Measurements from ENCODE around the gene CLMN. TPM values are rescaled to one million over a fixed set of nuclear protein-coding genes. Genes with fewer than 3 reads are reported as not detected.

Gene CLMN
- total RNA-seq, 3 donors from 2014 or later (not counting 1 experiment from before 2014, with no cell fraction given), result 0.80 to 2.0 (median 1.8) TPM

DNA sequence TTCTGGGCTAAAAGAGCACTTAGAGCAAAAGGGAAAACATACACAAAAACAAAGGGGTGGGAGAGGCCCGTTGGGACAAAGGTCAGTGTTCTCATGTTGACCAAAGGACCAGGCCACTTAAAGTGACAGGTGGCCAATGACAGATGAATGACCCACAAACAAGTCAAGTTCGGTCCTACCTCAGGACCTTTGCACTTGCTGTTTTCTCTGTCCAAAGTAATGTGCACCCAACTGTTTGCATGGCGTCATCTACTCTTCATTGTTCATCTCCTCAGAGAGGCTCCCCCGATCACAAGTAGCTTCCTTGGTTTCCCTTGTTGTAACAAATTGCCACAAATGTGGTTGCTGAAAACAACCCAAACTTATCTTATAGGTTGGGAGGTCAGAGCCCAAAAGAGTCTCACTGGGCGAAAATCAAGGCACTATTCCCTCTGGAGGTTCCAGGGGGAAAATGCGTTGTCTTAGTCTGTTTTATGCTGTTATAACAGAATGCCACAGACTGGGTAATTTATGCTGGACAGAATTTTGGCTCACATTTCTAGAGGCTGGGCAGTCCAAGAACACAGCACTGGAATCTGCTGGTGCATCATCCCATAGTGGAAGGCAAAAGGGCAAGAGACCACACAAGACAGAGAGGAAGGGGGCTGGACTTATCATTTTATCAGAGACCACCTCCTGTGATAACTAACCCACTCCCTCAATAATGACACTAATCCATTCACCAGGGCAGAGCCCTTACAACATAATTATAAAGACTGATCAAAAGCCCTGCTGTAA, 23.9 kb downstream of the CLMN start:
- Mint-ChIP-seq H3K4me3 (no peak overlapping the region), H3K27ac (no peak overlapping the region), H3K4me1 (peaks cover 5 to 8% of the 10 kb centered on the region in 2 donors), H3K36me3 (no peaks in the 10 kb centered on the region), H3K9me3 (no peaks in the 10 kb centered on the region), H3K27me3 (ENCODE audit: low read depth in 2 of 2) (peaks cover 12 to 17% of the 10 kb centered on the region in 2 donors)
- Histone ChIP-seq H3K27ac (ENCODE audit: low read length) (no peak overlapping the region), H3K4me1 (ENCODE audit: control insufficient read depth, insufficient read depth, low read length) (peaks cover 13% of the 10 kb centered on the region), H3K36me3 (ENCODE audit: control insufficient read depth, insufficient read depth, low read length) (no peaks in the 10 kb centered on the region), H3K9me3 (ENCODE audit: control insufficient read depth, insufficient read depth, low read length) (no peaks in the 10 kb centered on the region), H3K4me3 (ENCODE audit: low read length) (no peak overlapping the region), H3K27me3 (ENCODE audit: control insufficient read depth, insufficient read depth, low read length) (no peaks in the 10 kb centered on the region)
- TF ChIP-seq, protein P1, sequence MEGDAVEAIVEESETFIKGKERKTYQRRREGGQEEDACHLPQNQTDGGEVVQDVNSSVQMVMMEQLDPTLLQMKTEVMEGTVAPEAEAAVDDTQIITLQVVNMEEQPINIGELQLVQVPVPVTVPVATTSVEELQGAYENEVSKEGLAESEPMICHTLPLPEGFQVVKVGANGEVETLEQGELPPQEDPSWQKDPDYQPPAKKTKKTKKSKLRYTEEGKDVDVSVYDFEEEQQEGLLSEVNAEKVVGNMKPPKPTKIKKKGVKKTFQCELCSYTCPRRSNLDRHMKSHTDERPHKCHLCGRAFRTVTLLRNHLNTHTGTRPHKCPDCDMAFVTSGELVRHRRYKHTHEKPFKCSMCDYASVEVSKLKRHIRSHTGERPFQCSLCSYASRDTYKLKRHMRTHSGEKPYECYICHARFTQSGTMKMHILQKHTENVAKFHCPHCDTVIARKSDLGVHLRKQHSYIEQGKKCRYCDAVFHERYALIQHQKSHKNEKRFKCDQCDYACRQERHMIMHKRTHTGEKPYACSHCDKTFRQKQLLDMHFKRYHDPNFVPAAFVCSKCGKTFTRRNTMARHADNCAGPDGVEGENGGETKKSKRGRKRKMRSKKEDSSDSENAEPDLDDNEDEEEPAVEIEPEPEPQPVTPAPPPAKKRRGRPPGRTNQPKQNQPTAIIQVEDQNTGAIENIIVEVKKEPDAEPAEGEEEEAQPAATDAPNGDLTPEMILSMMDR (IDR thresholded peaks at IDR 0.05), result no peak
- ATAC-seq (no peak), DNase-seq (no peak)
- WGBS (ENCODE audit: insufficient coverage), result 82% methylated on average over 6 of the region's 6 CpGs
- intact Hi-C loops (cut with micrococcal nuclease), result no loop called here

DNA sequence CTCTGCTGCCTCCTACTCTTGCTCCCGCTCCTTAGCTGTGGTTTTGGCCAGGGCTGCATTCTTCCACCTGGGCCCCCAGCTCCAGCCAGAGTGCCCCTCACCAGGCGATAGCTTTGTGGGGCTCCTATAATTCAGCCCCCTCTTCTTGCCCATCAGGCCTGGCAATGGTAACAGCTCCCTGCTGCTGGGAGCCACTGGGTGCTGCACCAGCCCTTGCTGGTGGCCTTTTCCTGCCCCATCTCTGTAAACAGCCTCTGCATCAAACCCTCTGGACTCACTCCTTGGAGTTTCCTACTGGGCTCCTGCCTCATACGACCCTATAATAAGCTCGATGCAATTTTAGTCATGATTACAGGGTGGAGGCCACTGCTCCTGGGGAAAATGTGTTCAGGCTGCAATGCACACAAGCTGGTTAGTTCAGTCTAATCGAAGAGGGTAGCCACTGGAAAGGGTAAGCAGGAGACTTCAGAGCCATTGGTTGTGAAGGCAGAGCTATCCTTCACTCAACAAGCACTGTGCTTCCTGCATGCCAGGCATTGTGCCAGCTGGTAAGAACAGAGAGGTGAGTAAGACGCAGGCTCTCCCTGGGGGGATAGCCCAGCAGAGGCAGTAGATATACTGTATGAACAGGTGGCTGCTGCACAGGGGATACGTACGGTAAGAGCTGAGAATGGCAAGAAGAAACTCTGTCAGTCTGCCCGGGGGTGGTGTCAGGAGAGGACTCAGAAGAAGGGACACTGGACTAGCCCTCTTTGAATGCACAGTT, 24.7 kb downstream of the CLMN start:
- 89% methylated on average over 9 of the region's 9 CpGs for WGBS (ENCODE audit: insufficient coverage)
- Mint-ChIP-seq H3K27ac (no peak overlapping the region), H3K9me3 (no peaks in the 10 kb centered on the region), H3K36me3 (no peaks in the 10 kb centered on the region), H3K4me1 (peaks cover 0 to 4% of the 10 kb centered on the region in 2 donors), H3K4me3 (no peak overlapping the region), H3K27me3 (ENCODE audit: low read depth in 2 of 2) (peaks cover 12 to 16% of the 10 kb centered on the region in 2 donors)
- H3K27ac ChIP-seq (ENCODE audit: low read length), result no peak overlapping the region
- H3K4me3 ChIP-seq (ENCODE audit: low read length), result no peak overlapping the region
- H3K9me3 ChIP-seq (ENCODE audit: control insufficient read depth, insufficient read depth, low read length), result no peaks in the 10 kb centered on the region
- intact Hi-C loops (cut with micrococcal nuclease), result no loop called here
- DNase-seq (no peak), ATAC-seq (no peak)
- H3K36me3 ChIP-seq (ENCODE audit: control insufficient read depth, insufficient read depth, low read length), result no peaks in the 10 kb centered on the region
- TF ChIP-seq, protein P1 (IDR thresholded peaks at IDR 0.05), result no peak
- H3K27me3 ChIP-seq (ENCODE audit: control insufficient read depth, insufficient read depth, low read length), result no peaks in the 10 kb centered on the region
- peaks cover 8% of the 10 kb centered on the region for H3K4me1 ChIP-seq (ENCODE audit: control insufficient read depth, insufficient read depth, low read length)

DNA sequence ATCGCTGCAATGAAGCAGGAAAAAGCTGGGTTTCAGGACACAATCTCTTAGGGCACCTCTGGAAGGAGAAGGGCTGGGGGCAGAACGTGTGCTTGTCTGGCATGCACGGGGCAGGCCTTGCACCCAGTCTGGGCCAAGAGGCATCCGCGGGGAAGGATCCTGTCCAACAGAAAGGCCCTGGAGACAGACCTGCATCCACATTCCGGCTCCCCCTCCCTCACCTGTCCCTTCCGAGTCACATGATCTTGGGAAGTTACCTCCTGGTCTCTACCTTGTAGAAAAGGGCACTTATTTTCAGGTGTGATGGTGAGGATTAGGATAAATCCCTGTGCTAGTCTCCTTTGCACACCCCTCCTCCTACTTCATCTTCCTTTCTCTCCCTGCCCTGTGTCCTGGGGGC, 25.4 kb downstream of the CLMN start:
- no peaks in the 10 kb centered on the region for H3K4me1 Mint-ChIP-seq
- no peak overlapping the region for H3K27ac ChIP-seq (ENCODE audit: low read length)
- no peak for DNase-seq
- H3K9me3 ChIP-seq (ENCODE audit: control insufficient read depth, insufficient read depth, low read length), result no peaks in the 10 kb centered on the region
- no peaks in the 10 kb centered on the region for H3K36me3 Mint-ChIP-seq
- ATAC-seq, result no peak
- no peak overlapping the region for H3K27ac Mint-ChIP-seq
- H3K4me3 Mint-ChIP-seq, result no peak overlapping the region
- no peaks in the 10 kb centered on the region for H3K9me3 Mint-ChIP-seq
- TF ChIP-seq, protein P1 (IDR thresholded peaks at IDR 0.05), result no peak
- H3K36me3 ChIP-seq (ENCODE audit: control insufficient read depth, insufficient read depth, low read length), result no peaks in the 10 kb centered on the region
- H3K4me3 ChIP-seq (ENCODE audit: low read length), result no peak overlapping the region
- intact Hi-C loops (cut with micrococcal nuclease), result no loop called here
- H3K27me3 ChIP-seq (ENCODE audit: control insufficient read depth, insufficient read depth, low read length), result no peaks in the 10 kb centered on the region
- peaks cover 9 to 10% of the 10 kb centered on the region in 2 donors for H3K27me3 Mint-ChIP-seq (ENCODE audit: low read depth in 2 of 2)
- WGBS (ENCODE audit: insufficient coverage), result 90% methylated on average over 5 of the region's 7 CpGs
- peaks cover 7% of the 10 kb centered on the region for H3K4me1 ChIP-seq (ENCODE audit: control insufficient read depth, insufficient read depth, low read length)

Measured in natural killer cell (primary cell).